GM12891 (cell line): ENCODE results near the gene EFEMP2.

Source experiments
- POLR2A ChIP-seq: IDR thresholded peaks from 2 replicates; pipeline ENCODE4 v1.6.1; 2011; ENCODE audit warnings: low read depth, low read length, control low read depth
- POLR2AphosphoS5 ChIP-seq: IDR thresholded peaks from 2 replicates; pipeline ENCODE4 v1.6.1; 2011; ENCODE audit warnings: low read depth, low read length, control low read depth
- TAF1 ChIP-seq: IDR thresholded peaks from 2 replicates; pipeline ENCODE4 v1.6.1; 2011; ENCODE audit warnings: low read depth, low read length, control low read depth

GRCh38 chr11:65857500-65857852 is 15.1 kb downstream of the EFEMP2 start:
- TF ChIP-seq TAF1 (no peak), POLR2A (no peak), POLR2AphosphoS5 (no peak)
